Fibroblast of pulmonary artery (primary cell): ENCODE data around the gene EEF2.

Experiments
- DNase-seq: peaks from one replicate; pipeline ENCODE4 v3.0.0-alpha.2; 2010; ENCODE audit warnings: low read depth
- H3K4me3 ChIP-seq: replicated peaks from 2 replicates; pipeline ENCODE4 v1.5.1; 2011; ENCODE audit warnings: low read depth, mild to moderate bottlenecking, control low read depth, low read length, moderate library complexity
- TF ChIP-seq, protein P1 (sequence below): IDR thresholded peaks from 2 replicates; pipeline ENCODE4 v1.5.1; 2011; ENCODE audit warnings: mild to moderate bottlenecking, control low read depth, low read length, inconsistent platforms; ENCODE audit errors: missing control alignments

The EEF2 gene

DNA sequence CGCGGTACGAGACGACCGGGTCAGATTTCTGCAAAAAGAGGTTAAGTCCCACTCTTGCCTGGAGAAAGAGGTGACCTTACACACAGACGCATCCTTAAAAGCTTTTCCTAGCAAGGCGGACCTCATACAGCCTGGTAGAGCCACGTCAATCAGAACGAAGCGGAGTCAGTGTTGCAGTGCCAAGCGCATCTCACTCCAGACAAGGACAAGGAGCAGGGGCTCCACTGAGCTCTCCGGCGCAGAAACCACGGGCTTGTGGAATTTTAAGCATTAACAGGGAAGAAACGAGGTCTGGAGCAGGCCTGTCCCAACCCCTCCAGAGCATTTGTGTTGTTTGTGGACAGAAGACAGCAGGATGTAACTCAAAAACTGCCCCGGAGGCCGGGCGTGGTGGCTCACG is 7.1 kb downstream of the EEF2 start:
- TF ChIP-seq, protein P1, sequence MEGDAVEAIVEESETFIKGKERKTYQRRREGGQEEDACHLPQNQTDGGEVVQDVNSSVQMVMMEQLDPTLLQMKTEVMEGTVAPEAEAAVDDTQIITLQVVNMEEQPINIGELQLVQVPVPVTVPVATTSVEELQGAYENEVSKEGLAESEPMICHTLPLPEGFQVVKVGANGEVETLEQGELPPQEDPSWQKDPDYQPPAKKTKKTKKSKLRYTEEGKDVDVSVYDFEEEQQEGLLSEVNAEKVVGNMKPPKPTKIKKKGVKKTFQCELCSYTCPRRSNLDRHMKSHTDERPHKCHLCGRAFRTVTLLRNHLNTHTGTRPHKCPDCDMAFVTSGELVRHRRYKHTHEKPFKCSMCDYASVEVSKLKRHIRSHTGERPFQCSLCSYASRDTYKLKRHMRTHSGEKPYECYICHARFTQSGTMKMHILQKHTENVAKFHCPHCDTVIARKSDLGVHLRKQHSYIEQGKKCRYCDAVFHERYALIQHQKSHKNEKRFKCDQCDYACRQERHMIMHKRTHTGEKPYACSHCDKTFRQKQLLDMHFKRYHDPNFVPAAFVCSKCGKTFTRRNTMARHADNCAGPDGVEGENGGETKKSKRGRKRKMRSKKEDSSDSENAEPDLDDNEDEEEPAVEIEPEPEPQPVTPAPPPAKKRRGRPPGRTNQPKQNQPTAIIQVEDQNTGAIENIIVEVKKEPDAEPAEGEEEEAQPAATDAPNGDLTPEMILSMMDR, result no peak
- DNase-seq, result no peak
- H3K4me3 ChIP-seq, result no peak overlapping the region

DNA sequence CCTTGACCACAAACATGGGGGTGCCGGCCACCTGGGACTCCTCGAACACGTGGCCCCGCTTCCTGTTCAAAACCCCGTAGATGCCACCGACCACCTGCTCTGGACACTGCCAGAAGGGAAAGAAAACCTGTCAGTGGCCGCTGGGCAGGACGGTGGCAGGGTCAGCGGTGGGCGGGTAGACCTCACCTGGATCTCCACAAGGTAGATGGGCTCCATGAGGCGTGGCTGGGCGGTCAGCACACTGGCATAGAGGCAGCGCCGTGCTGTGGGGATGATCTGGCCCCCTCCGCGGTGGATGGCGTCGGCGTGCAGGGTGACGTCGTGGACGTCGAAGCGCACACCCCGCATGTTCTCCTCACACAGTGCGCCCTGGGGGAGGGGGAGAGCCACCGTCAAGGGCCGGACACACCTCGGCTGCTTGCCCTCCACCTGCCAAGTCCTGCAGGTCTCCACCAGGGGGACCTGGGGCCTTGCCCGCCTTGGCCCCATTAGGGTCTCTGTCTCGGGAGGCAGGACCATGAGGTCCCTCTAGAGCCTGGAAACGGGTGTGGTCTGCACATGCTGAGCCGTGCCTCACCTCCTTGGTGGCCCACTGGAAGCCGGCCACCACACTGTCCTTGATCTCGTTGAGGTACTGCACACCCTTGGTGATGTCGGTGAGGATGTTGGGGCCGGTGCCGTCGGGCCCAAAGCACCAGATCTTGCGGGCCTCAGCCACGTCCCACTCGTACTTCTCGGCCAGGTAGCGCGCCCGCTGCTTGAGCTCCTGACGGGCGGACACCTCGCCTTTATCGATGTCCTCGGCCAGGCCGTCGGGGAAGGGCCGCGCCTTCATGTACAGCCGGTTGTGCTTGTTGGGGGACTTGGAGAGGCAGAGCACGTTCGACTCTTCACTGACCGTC is 7.8 kb downstream of the EEF2 start:
- TF ChIP-seq, protein P1, result no peak
- no peak for DNase-seq
- no peak overlapping the region for H3K4me3 ChIP-seq

DNA sequence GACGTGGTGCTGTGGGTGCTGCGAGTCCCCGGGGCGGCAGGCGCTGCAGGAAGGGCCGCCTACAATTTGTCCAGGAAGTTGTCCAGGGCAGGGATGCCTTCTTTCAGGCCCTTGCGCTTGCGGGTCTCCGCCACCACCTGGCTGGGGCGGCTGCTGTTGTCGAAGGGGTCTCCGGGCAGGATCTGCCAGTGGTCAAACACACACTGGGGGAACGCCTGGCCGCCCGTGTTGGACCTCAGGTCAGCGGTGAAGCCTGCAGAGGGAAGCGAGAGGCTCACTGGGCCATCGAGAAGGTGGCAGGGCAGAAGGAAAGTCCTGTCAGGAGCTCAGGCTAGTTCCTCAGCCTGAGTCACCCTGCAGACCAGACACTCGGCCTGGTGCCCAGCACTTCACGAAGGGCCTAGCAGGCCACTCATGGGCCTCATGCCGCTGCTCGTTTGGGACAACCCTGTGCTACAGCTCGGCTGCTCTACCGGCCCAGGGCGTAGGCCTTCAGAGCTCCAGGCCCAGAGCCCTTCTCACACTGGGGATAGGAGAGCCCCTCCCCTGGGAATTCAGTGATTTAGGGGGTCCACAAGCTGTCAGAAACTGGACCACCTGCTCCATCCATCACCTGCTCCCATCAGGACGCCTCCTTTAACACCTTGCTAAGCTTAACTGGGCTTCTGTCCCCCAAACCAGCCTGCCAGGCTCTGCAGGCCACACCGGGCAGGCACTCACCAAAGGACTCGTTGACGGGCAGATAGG is 8.6 kb downstream of the EEF2 start:
- H3K4me3 ChIP-seq, result no peak overlapping the region

DNA sequence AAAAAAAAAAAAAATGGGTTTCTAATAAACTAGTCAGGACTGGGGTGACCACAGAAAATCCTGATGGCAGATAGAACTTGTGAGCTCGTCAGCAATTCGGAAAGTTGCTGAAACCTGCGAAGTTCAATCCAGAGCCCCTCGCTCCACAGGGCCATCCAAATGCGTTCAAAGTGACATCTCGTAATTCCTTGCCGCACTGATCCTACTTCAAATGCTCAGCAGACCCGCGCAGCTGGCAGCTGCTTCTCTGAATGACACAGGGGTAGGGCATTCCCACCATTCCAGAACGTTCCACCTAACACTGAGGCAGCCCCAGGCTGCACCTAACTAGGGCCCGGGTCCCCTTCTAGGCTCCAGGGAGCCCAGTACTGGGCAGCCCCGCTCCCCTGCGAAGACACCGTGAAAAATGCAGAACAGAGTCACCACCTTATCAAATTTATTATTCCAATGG is 9.6 kb downstream of the EEF2 start:
- no peak overlapping the region for H3K4me3 ChIP-seq
- DNase-seq, result no peak
- TF ChIP-seq, protein P1, result no peak

More for the DNA sequence above, 8.6 kb downstream of the EEF2 start:
- TF ChIP-seq, protein P1, result no peak
- DNase-seq, result no peak

DNA sequence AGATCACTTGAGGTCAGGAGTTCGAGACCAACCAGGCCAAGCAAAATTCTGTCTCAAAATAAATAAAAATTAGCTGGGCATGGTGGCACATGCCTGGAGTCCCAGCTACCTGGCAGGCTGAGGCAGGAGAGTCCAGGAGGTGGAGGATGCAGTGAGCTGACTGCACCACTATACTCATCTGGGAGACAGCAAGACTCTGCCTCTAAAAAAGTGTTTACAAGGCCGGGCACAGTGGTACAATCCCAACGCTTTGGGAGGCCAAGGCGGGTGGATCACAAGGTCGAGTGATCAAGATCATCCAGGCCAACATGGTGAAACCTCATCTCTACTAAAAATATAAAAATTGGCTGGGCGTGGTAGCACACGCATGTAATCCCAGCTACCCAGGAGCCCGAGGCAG is 10.1 kb downstream of the EEF2 start:
- TF ChIP-seq, protein P1, result no peak
- DNase-seq, result no peak
- H3K4me3 ChIP-seq, result no peak overlapping the region

DNA sequence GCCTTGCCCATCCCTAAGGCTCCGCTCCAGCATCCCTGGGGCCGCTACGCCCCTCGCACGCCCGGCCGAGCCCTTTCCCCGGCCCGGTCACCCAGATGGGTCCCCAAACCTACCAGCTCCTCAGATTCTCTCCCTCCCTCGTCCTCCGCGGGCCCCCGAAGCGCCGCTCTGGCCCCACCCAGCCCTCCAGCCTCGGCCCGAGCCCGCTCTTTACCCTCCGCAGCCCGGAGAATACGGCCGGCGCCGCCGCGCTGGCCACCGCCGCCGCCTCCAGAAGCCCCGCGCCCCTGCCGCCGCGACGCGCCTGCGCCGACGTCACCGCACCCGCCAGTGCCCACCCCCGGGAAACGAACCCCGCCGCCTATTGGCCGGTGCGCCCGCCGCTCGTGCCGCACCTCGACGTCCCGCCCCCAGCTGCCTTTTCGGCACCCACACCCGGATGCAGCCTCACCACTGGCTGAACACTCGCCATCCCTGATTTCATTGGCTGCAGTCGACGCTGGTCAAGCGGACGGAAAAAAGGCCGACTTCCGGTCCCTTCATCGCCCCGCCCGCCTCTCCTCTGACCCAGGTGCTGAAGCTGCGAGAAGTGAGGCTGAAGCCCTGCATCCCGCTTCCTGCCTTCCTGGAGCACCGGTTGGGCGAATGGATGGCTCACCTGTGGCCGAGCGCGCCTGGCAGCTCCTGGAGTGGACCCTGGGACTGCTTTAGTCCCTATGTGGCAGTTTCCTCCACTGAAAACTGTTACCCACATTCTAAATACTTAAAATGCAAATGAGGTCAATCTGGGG is 14.3 kb downstream of the EEF2 start, which contains the start of gene DAPK3:
Gene DAPK3, minus strand, starts transcription at position 292 of the 791 bp plus-strand sequence. CDS start 1,364 bp downstream, outside the sequence.
- H3K4me3 ChIP-seq, result peak within 1 kb of the TSS; percentile 96
- peak; percentile 98 for DNase-seq
- TF ChIP-seq, protein P1, result no peak
